HepG2 (cell line): ENCODE measurements around the gene CDK7. TPM values are rescaled to one million over a fixed set of nuclear protein-coding genes. Genes with fewer than 3 reads are reported as not detected.

ENCODE experiments used
- ATAC-seq: fragments of 200-7000 bp; cut with Tn5 transposase; 3 replicates; pipeline ENCODE4 v1.9.1; 2020; ENCODE audit warnings: mild to moderate bottlenecking, moderate library complexity
- BruUV-seq: library from RNA; stranded (reverse); fragments of 400-500 nt; replicated peaks from 2 replicates; lab custom pipeline; 2021; lab: Mats Ljungman, UMichigan
- CTCF ChIA-PET: fragments of 300-600 bp; formaldehyde crosslinking; extraction: SDS; loops from one replicate; lab custom pipeline; 2021; ENCODE audit warnings: low total read pairs, inconsistent platforms, low intra/inter-chr PET ratio; lab: Yijun Ruan, JAX
- POLR2A ChIA-PET: fragments of 350-600 bp; sonication (Branson Sonifier 250); formaldehyde crosslinking; loops from one replicate; lab custom pipeline; 2020; ENCODE audit warnings: antibody characterized with exemption, inconsistent platforms; lab: Yijun Ruan, JAX
- DNase-seq: peaks from one replicate; pipeline ENCODE4 v3.0.0-alpha.2; 2015; ENCODE audit warnings: low spot score
- FAIRE-seq: peaks from 3 replicates; lab custom pipeline; 2011; peaks lifted over from hg19 to GRCh38; lab: Jason Lieb, UNC
- H2AFZ ChIP-seq: one replicate; pipeline ENCODE4 v1.6.1; 2011; ENCODE audit warnings: low read length, inconsistent platforms
- H3K27ac ChIP-seq: fragments of 300-600 bp; 3 replicates; pipeline ENCODE4 v1.8.0; 2011; ENCODE audit warnings: mixed run types, mild to moderate bottlenecking, mixed read lengths, low read length, inconsistent platforms; ENCODE audit not compliant: insufficient read depth; ENCODE audit errors: extremely low read length
- H3K27me3 ChIP-seq, 2 experiments: fragments of 200-600 bp in 1 of 2; 2 replicates in 1 of 2; 3 replicates in 1 of 2; pipeline versions ENCODE4 v1.6.0 to v1.8.0; 2011; ENCODE audit warnings: low read length in 2 of 2, mild to moderate bottlenecking in 2 of 2, moderate library complexity in 2 of 2, inconsistent platforms in 1 of 2; ENCODE audit not compliant: insufficient read depth in 2 of 2, control insufficient read depth in 1 of 2
- H3K36me3 ChIP-seq, 2 experiments: fragments of 200-600 bp in 1 of 2; replicated peaks in 1 of 2; 2 replicates in 1 of 2; 3 replicates in 1 of 2; pipeline versions ENCODE4 v1.5.1 to v1.8.0; 2011; ENCODE audit warnings: low read length in 2 of 2, inconsistent platforms in 1 of 2; ENCODE audit not compliant: insufficient read depth in 2 of 2, control insufficient read depth in 1 of 2
- H3K4me1 ChIP-seq: 2 replicates; pipeline ENCODE4 v1.5.1; 2012; ENCODE audit warnings: low read length, inconsistent platforms; ENCODE audit not compliant: insufficient read depth
- H3K4me2 ChIP-seq: 2 replicates; pipeline ENCODE4 v1.6.0; 2011; ENCODE audit warnings: low read depth, low read length, inconsistent platforms
- H3K4me3 ChIP-seq, 3 experiments: fragments of 200-600 bp in 1 of 3; sonication (generic), shearing (Covaris generic) in 1 of 3; replicated peaks in 1 of 3; 2 replicates each; pipeline ENCODE4 v1.5.1; 2011 to 2016; ENCODE audit warnings: low read length in 3 of 3, inconsistent platforms in 2 of 3, low read depth in 2 of 3, mild to moderate bottlenecking in 2 of 3, control low read depth in 1 of 3, mixed read lengths in 1 of 3; ENCODE audit not compliant: insufficient read depth in 1 of 3
- H3K79me2 ChIP-seq: one replicate; pipeline ENCODE4 v1.6.1; 2011; ENCODE audit warnings: low read length, inconsistent platforms; ENCODE audit not compliant: insufficient read depth
- H3K9ac ChIP-seq: 2 replicates; pipeline ENCODE4 v1.6.0; 2011; ENCODE audit warnings: mild to moderate bottlenecking, low read depth, low read length, inconsistent platforms; ENCODE audit not compliant: insufficient read depth
- H3K9me3 ChIP-seq: 2 replicates; pipeline ENCODE4 v1.5.1; 2012; ENCODE audit warnings: mild to moderate bottlenecking, low read length
- H4K20me1 ChIP-seq: 2 replicates; pipeline ENCODE4 v1.6.0; 2011; ENCODE audit warnings: inconsistent platforms, mild to moderate bottlenecking, low read length, moderate library complexity; ENCODE audit not compliant: insufficient read depth
- AHDC1 ChIP-seq: sonication (generic); formaldehyde crosslinking; IDR thresholded peaks from 2 replicates; pipeline ENCODE4 v1.5.1; 2020; ENCODE audit warnings: mild to moderate bottlenecking, missing genetic modification reagents, borderline replicate concordance
- CEBPB ChIP-seq: IDR thresholded peaks from 2 replicates; pipeline ENCODE4 v1.6.1; 2011; ENCODE audit warnings: low read depth, low read length, improper control_type of control experiment, borderline replicate concordance
- EEA1 ChIP-seq: sonication (generic); formaldehyde crosslinking; IDR thresholded peaks from 2 replicates; pipeline ENCODE4 v1.5.1; 2020; ENCODE audit warnings: mild to moderate bottlenecking, missing genetic modification reagents, borderline replicate concordance
- GPBP1L1 ChIP-seq: sonication (generic); formaldehyde crosslinking; IDR thresholded peaks from 2 replicates; pipeline ENCODE4 v1.5.0; 2020; ENCODE audit warnings: mild to moderate bottlenecking, missing genetic modification reagents
- HDAC1 ChIP-seq: sonication (generic); formaldehyde crosslinking; IDR thresholded peaks from 2 replicates; pipeline ENCODE4 v1.5.1; 2020; ENCODE audit warnings: mild to moderate bottlenecking, missing genetic modification reagents
- HNF4A ChIP-seq: sonication (generic); formaldehyde crosslinking; IDR thresholded peaks from 2 replicates; pipeline ENCODE4 v1.4.0; 2020; ENCODE audit warnings: missing genetic modification reagents
- MAFF ChIP-seq: IDR thresholded peaks from 2 replicates; pipeline ENCODE4 v1.6.1; 2011; ENCODE audit warnings: low read depth, low read length, improper control_type of control experiment
- MATR3 ChIP-seq: sonication (generic); formaldehyde crosslinking; IDR thresholded peaks from 2 replicates; pipeline ENCODE4 v1.4.0; 2020; ENCODE audit warnings: missing genetic modification reagents
- PITX1 ChIP-seq: sonication (generic); formaldehyde crosslinking; IDR thresholded peaks from 2 replicates; pipeline ENCODE4 v1.5.1; 2020; ENCODE audit warnings: mild to moderate bottlenecking, missing genetic modification reagents
- SIN3B ChIP-seq: fragments of 150-350 bp; IDR thresholded peaks from 2 replicates; pipeline ENCODE4 v1.6.1; 2014; ENCODE audit warnings: low read length
- ZFP36L1 ChIP-seq: sonication (generic); formaldehyde crosslinking; IDR thresholded peaks from 2 replicates; pipeline ENCODE4 v1.8.0; 2022; ENCODE audit warnings: mild to moderate bottlenecking, missing genetic modification reagents, moderate library complexity
- ZNF564 ChIP-seq: sonication (generic); formaldehyde crosslinking; IDR thresholded peaks from 2 replicates; pipeline ENCODE4 v1.8.1; 2023; ENCODE audit warnings: mild to moderate bottlenecking, missing genetic modification reagents
- WGBS: methylation state at CpG from one replicate; pipeline ENCODE4 v1.1.6; 2017; ENCODE audit warnings: low lambda C conversion rate; 5-methylcytosine and 5-hydroxymethylcytosine counted together
- in situ Hi-C: cut with HindIII; loops from 2 replicates; pipeline ENCODE4 v1.10.0; 2017; ENCODE audit warnings: low pct_unique_long_range_greater_than_20kb; ENCODE audit not compliant: extremely low pct_ligation_motif_present
- intact Hi-C: fragments of 100-400 bp; cut with micrococcal nuclease; formaldehyde crosslinking; loops from one replicate; pipeline ENCODE4 v1.10.0; 2022; ENCODE audit not compliant: unreplicated experiment
- polyA plus RNA-seq, 8 experiments: library from polyadenylated mRNA; depleted of rRNA in 3 of 8; stranded (reverse) in 7 of 8; unstranded in 1 of 8; fragments of >200 nt; fragmentation: Illumina TruSeq in 4 of 8; extraction: Trizol in 4 of 8; gene quantifications; 2 replicates each; pipeline versions ENCODE4 v1.2.1 to v1.2.3, GENCODE V29; 2011 to 2016; ENCODE audit warnings: low read depth in 4 of 8, missing spikeins in 1 of 8, mixed read lengths in 1 of 8; ENCODE audit not compliant: insufficient read depth in 1 of 8
- total RNA-seq, 5 experiments: library from RNA; depleted of rRNA; stranded (reverse); fragments of >200 nt; fragmentation: Illumina TruSeq; extraction: Trizol; gene quantifications; 2 replicates each; pipeline ENCODE4 v1.2.3, GENCODE V29; 2016; ENCODE audit warnings: low read depth in 1 of 5
- TF ChIP-seq, protein P1 (sequence below): sonication (generic); formaldehyde crosslinking; conservative IDR thresholded peaks from 2 replicates; pipeline ENCODE4 v1.4.0; 2020; ENCODE audit warnings: missing genetic modification reagents
- TF ChIP-seq, protein P2 (sequence below): sonication (generic); formaldehyde crosslinking; IDR thresholded peaks from 2 replicates; pipeline ENCODE4 v1.5.0; 2020; ENCODE audit warnings: missing genetic modification reagents
- TF ChIP-seq, protein P3 (sequence below): IDR thresholded peaks from 2 replicates; pipeline ENCODE4 v1.6.1; 2012; ENCODE audit warnings: inconsistent platforms

Gene CDK7
- total and polyA plus RNA-seq, 2 of the 13 experiments (the other 11 are each of a cell fraction or from before 2014, with no cell fraction given): 41.2 to 54.9 TPM

GRCh38 chr5:69213513-69214215, 21.0 kb upstream of the CDK7 start:
- no peaks in the 10 kb centered on the region for H3K9me3 ChIP-seq
- WGBS: 32% methylated on average over 4 of the region's 4 CpGs
- H3K4me3 ChIP-seq: no peak overlapping the region
- H3K79me2 ChIP-seq: peaks cover 6% of the 10 kb centered on the region
- H4K20me1 ChIP-seq: no peaks in the 10 kb centered on the region
- no TSS peak for BruUV-seq
- DNase-seq: peak; percentile 81
- ATAC-seq: peak; percentile 25
- no peak overlapping the region for H3K9ac ChIP-seq
- peak overlapping the region; percentile 16 for H3K4me2 ChIP-seq
- ChIA-PET POLR2A (interaction anchor here (0.9 to 1.9 kb wide), 4 partner anchors 12 to 32 kb away, joined by 3 to 5 read pairs (median 4); partner anchors contain the start of genes CDK7 and CENPH), CTCF (no interaction called here)
- H3K36me3 ChIP-seq: no peaks in the 10 kb centered on the region; a peak in 1 of 5 replicates
- H3K4me1 ChIP-seq: peaks cover 31% of the 10 kb centered on the region
- intact Hi-C loops: no loop called here
- FAIRE-seq: peak; percentile 90
- in situ Hi-C loops: no loop called here
- H2AFZ ChIP-seq: no peak overlapping the region
- H3K27ac ChIP-seq: peak overlapping the region; percentile 58
- no peaks in the 10 kb centered on the region; a peak in 1 of 5 replicates for H3K27me3 ChIP-seq
- 0 out of 2 replicates have a peak, but pooled peaks have one; percentile 25 for TF ChIP-seq HDAC1 (CRISPR knock-in tag)
- no peak for TF ChIP-seq PITX1 (CRISPR knock-in tag)
- TF ChIP-seq, protein P1, sequence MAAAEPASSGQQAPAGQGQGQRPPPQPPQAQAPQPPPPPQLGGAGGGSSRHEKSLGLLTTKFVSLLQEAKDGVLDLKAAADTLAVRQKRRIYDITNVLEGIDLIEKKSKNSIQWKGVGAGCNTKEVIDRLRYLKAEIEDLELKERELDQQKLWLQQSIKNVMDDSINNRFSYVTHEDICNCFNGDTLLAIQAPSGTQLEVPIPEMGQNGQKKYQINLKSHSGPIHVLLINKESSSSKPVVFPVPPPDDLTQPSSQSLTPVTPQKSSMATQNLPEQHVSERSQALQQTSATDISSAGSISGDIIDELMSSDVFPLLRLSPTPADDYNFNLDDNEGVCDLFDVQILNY (CRISPR knock-in tag): no peak
- no peak for TF ChIP-seq SIN3B
- TF ChIP-seq, protein P2, sequence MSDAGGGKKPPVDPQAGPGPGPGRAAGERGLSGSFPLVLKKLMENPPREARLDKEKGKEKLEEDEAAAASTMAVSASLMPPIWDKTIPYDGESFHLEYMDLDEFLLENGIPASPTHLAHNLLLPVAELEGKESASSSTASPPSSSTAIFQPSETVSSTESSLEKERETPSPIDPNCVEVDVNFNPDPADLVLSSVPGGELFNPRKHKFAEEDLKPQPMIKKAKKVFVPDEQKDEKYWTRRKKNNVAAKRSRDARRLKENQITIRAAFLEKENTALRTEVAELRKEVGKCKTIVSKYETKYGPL: no peak
- no peak for TF ChIP-seq ZFP36L1 (CRISPR knock-in tag)
- TF ChIP-seq AHDC1 (CRISPR knock-in tag): peak; percentile 55; the same call in 1 of the 2 replicates
- TF ChIP-seq CEBPB: peak; percentile 39; the same call in 1 of the 2 replicates
- no peak for TF ChIP-seq MAFF
- no peak for TF ChIP-seq MATR3 (CRISPR knock-in tag)
- TF ChIP-seq EEA1 (CRISPR knock-in tag): no peak
- TF ChIP-seq, protein P3, sequence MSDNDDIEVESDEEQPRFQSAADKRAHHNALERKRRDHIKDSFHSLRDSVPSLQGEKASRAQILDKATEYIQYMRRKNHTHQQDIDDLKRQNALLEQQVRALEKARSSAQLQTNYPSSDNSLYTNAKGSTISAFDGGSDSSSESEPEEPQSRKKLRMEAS: peak; percentile 53; the same call in 1 of the 2 replicates
- peak; percentile 64; the same call in 1 of the 2 replicates for TF ChIP-seq HNF4A
- no peak for TF ChIP-seq ZNF564 (CRISPR knock-in tag)
- no peak for TF ChIP-seq GPBP1L1 (CRISPR knock-in tag)
